IPS DF 6.9 (cell line): Measurements from ENCODE around the gene E2F2.

Experiments
- DNase-seq: peaks from one replicate; pipeline ENCODE4 v3.0.0-alpha.2; 2013; ENCODE audit warnings: low read depth, low spot score
- H3K27ac ChIP-seq: one replicate; pipeline ENCODE4 v1.5.1; 2013; ENCODE audit warnings: low read length, control low read depth
- H3K27me3 ChIP-seq: 2 replicates; pipeline ENCODE4 v1.6.1; 2013; ENCODE audit warnings: mild to moderate bottlenecking, low read length; ENCODE audit not compliant: control insufficient read depth, insufficient read depth
- H3K36me3 ChIP-seq: 2 replicates; pipeline ENCODE4 v1.6.1; 2013; ENCODE audit warnings: low read length; ENCODE audit not compliant: control insufficient read depth, insufficient read depth
- H3K4me1 ChIP-seq: 2 replicates; pipeline ENCODE4 v1.6.1; 2013; ENCODE audit warnings: low read length; ENCODE audit not compliant: control insufficient read depth, insufficient read depth
- H3K4me3 ChIP-seq: 2 replicates; pipeline ENCODE4 v1.5.1; 2013; ENCODE audit warnings: mild to moderate bottlenecking, low read length
- H3K9me3 ChIP-seq: 2 replicates; pipeline ENCODE4 v1.6.1; 2013; ENCODE audit warnings: low read length, inconsistent platforms; ENCODE audit not compliant: control insufficient read depth, insufficient read depth
- WGBS: extraction: QIAGEN DNeasy Blood & Tissue Kit; methylation state at CpG from one replicate; pipeline ENCODE4 v1.1.7; 2013; ENCODE audit warnings: mixed read lengths, missing lambda C conversion rate; ENCODE audit not compliant: insufficient read length, insufficient coverage; 5-methylcytosine and 5-hydroxymethylcytosine counted together

Gene E2F2

GRCh38 chr1:23562137-23562876, 31.3 kb upstream of the E2F2 start:
- H3K4me3 ChIP-seq: no peak overlapping the region
- no CpG with 5 or more reads among the region's 19 CpGs for WGBS
- H3K27ac ChIP-seq: no peak overlapping the region
- no peaks in the 10 kb centered on the region for H3K9me3 ChIP-seq
- H3K4me1 ChIP-seq: peaks cover 8% of the 10 kb centered on the region
- no peaks in the 10 kb centered on the region for H3K27me3 ChIP-seq
- no peaks in the 10 kb centered on the region for H3K36me3 ChIP-seq
- DNase-seq: no peak

GRCh38 chr1:23561813-23562100, 30.7 kb upstream of the E2F2 start:
- Histone ChIP-seq H3K36me3 (no peaks in the 10 kb centered on the region), H3K4me3 (no peak overlapping the region), H3K9me3 (no peaks in the 10 kb centered on the region), H3K27ac (no peak overlapping the region), H3K27me3 (no peaks in the 10 kb centered on the region), H3K4me1 (peaks cover 10% of the 10 kb centered on the region)
- DNase-seq: no peak
- no CpG with 5 or more reads among the region's 2 CpGs for WGBS

- no CpG with 5 or more reads among the region's 6 CpGs for WGBS
- no peak overlapping the region for H3K27ac ChIP-seq
- no peaks in the 10 kb centered on the region for H3K27me3 ChIP-seq
- no peak for DNase-seq
- H3K4me3 ChIP-seq: no peak overlapping the region
- no peaks in the 10 kb centered on the region for H3K36me3 ChIP-seq
- peaks cover 13% of the 10 kb centered on the region for H3K4me1 ChIP-seq
- no peaks in the 10 kb centered on the region for H3K9me3 ChIP-seq
These were observed 30.2 kb upstream of the E2F2 start for GRCh38 chr1:23561076-23561812.

GRCh38 chr1:23559985-23560741, 29.1 kb upstream of the E2F2 start:
- no CpG with 5 or more reads among the region's 6 CpGs for WGBS
- Histone ChIP-seq H3K4me1 (peaks cover 16% of the 10 kb centered on the region), H3K27me3 (no peaks in the 10 kb centered on the region), H3K36me3 (no peaks in the 10 kb centered on the region), H3K4me3 (peak overlapping the region; percentile 40; the same call in 1 of the 2 replicates), H3K9me3 (no peaks in the 10 kb centered on the region), H3K27ac (no peak overlapping the region)
- DNase-seq: no peak

GRCh38 chr1:23559136-23559984, 28.3 kb upstream of the E2F2 start, which contains the start of gene ID3:
Gene ID3, minus strand, starts transcription at chr1:23559501. Its CDS starts 75 bp downstream, at chr1:23559426.
- no CpG with 5 or more reads among the region's 57 CpGs for WGBS
- no peak within 1 kb of the TSS for H3K27ac ChIP-seq
- H3K4me1 ChIP-seq: peaks cover 16% of the 10 kb centered on the region

GRCh38 chr1:23558872-23559135, 27.8 kb upstream of the E2F2 start:
- no CpG with 5 or more reads among the region's 14 CpGs for WGBS
- H3K36me3 ChIP-seq: no peaks in the 10 kb centered on the region
- peak overlapping the region; percentile 71 for H3K4me3 ChIP-seq
- H3K27me3 ChIP-seq: no peaks in the 10 kb centered on the region
- peaks cover 16% of the 10 kb centered on the region for H3K4me1 ChIP-seq
- no peak overlapping the region for H3K27ac ChIP-seq
- no peak for DNase-seq
- H3K9me3 ChIP-seq: no peaks in the 10 kb centered on the region

More at GRCh38 chr1:23559136-23559984, 28.3 kb upstream of the E2F2 start, which contains the start of gene ID3:
- no peak for DNase-seq
- Histone ChIP-seq H3K36me3 (no peaks in the 10 kb centered on the region), H3K4me3 (peak within 1 kb of the TSS; percentile 71), H3K27me3 (no peaks in the 10 kb centered on the region), H3K9me3 (no peaks in the 10 kb centered on the region)

- Histone ChIP-seq H3K36me3 (no peaks in the 10 kb centered on the region), H3K27me3 (no peaks in the 10 kb centered on the region), H3K4me3 (peak overlapping the region; percentile 71), H3K9me3 (no peaks in the 10 kb centered on the region), H3K27ac (no peak overlapping the region), H3K4me1 (peaks cover 16% of the 10 kb centered on the region)
- no CpG with 5 or more reads among the region's 34 CpGs for WGBS
- no peak for DNase-seq
These were observed 27.3 kb upstream of the E2F2 start for GRCh38 chr1:23558140-23558871.

GRCh38 chr1:23557471-23558124, 26.6 kb upstream of the E2F2 start:
- WGBS: no CpG with 5 or more reads among the region's 8 CpGs
- H3K36me3 ChIP-seq: no peaks in the 10 kb centered on the region
- peaks cover 16% of the 10 kb centered on the region for H3K4me1 ChIP-seq
- peak overlapping the region; percentile 71 for H3K4me3 ChIP-seq
- no peak for DNase-seq
- H3K9me3 ChIP-seq: no peaks in the 10 kb centered on the region
- no peaks in the 10 kb centered on the region for H3K27me3 ChIP-seq
- no peak overlapping the region for H3K27ac ChIP-seq

GRCh38 chr1:23556635-23557470, 25.8 kb upstream of the E2F2 start:
- H3K9me3 ChIP-seq: no peaks in the 10 kb centered on the region
- peak overlapping the region; percentile 0; the same call in 1 of the 2 replicates for H3K4me3 ChIP-seq
- DNase-seq: no peak
- H3K4me1 ChIP-seq: peaks cover 16% of the 10 kb centered on the region
- H3K36me3 ChIP-seq: no peaks in the 10 kb centered on the region
- peak overlapping the region; percentile 49 for H3K27ac ChIP-seq
- no CpG with 5 or more reads among the region's 4 CpGs for WGBS
- no peaks in the 10 kb centered on the region for H3K27me3 ChIP-seq
